Measurements from ENCODE around the gene WWC2.

The WWC2 gene

GRCh38 chr4:183098723-183099536 lies at the start of gene WWC2:
WWC2 (plus strand) TSS chr4:183099257; CDS start chr4:183099492, 235 bp downstream.
- DNase-seq (ENCODE audit: low read depth): peak; percentile 40

DNA sequence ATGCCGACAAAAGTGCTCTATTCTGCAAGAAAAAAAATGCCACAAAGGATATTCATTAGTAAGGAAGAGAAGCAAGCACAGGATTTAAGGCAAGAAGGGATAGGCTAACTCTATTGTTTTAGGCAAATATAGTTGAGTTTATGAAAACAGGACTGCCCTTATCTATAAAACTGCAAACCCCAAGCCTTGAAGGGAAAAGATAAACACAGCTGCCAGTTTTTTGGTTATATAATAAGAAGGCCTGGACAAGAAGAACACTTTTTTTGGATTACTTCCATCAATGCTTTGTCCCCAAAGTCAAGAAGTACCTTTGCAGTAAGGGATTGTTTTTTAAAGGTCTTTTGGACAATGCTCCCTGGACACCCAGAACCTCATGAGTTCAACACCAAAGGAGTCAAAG lies 45.4 kb upstream of the WWC2 start:
- DNase-seq (ENCODE audit: low read depth): no peak

- no peak for DNase-seq (ENCODE audit: low read depth)
Observed at GRCh38 chr4:183057255-183057654, 41.8 kb upstream of the WWC2 start.

DNA sequence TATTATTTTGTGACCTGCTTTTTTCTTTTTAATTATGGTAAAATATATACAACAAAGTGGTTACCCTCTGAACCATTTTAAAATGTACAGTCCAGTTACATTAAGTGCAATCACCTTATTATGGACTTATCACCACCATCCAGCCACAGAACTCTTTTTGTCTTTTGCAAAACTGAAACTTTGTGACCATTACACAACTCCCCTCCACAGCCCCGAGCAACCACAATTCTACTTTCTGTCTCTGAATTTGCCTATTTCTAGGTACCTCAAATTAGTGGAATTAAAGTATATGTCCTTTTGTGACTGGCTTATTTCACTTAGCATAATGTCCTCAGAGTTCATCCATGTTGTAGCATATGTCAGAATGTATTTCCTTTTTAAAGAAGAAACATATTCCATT lies 39.3 kb upstream of the WWC2 start:
- DNase-seq (ENCODE audit: low read depth): no peak

GRCh38 chr4:183068502-183068901 lies 30.6 kb upstream of the WWC2 start:
- DNase-seq (ENCODE audit: low read depth): no peak

DNA sequence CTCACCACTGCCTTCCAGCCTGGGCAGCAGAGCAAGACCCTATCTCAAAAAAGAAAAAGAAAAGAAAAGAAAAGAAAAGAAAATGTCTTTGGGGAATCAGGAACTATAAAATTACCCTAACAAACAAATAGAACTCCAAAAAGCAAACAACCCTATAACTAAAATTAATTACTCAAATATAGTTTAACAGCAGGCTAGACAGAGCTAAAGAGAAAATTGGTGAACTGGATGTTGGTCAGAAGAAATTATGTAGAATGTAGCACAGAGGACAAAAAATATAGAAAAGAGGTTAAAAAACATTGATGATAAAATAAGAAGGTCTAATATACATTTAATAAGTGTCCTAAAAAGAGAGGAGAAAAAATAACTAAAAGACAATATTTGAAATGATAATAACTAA lies 27.8 kb upstream of the WWC2 start:
- DNase-seq (ENCODE audit: low read depth): no peak

- no peak for DNase-seq (ENCODE audit: low read depth)
Observed at GRCh38 chr4:183072176-183072575, 26.9 kb upstream of the WWC2 start.

GRCh38 chr4:183073838-183074145 lies 25.3 kb upstream of the WWC2 start:
- DNase-seq (ENCODE audit: low read depth): no peak

DNA sequence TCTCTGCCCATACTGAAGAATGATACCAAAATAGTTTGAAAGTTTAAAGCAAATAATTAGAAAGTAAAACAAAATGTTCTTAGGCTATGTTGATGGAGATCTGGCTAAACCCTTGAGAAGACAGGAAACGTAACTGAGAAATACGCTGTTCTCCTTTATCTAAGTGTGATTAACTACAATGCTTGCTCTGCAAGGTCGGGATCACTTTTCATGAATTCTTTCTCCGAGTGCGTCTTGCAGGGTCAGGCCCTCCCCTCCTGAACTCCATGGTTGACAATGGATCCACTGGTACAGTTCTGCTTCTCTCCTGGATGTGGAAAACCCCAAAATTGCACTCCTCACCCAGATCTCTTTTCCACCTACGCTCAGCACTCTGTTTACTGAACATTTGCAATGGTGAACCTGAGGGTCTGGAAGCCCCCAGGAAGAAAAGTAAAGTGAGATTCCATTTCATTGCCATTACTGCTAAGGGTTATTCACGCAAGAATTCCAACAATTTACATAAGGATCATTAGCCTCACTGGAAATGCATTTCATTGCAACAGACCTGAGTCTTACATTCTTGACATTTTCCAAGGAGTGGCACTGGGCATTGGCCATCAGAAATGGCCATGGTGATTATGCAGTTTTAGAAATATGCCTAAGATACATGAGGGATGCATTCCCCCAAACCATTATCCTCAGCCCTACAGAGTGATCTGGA lies 24.6 kb upstream of the WWC2 start:
- peak; percentile 49 for DNase-seq (ENCODE audit: low read depth)

GRCh38 chr4:183078634-183079033 lies 20.4 kb upstream of the WWC2 start:
- no peak for DNase-seq (ENCODE audit: low read depth)

DNA sequence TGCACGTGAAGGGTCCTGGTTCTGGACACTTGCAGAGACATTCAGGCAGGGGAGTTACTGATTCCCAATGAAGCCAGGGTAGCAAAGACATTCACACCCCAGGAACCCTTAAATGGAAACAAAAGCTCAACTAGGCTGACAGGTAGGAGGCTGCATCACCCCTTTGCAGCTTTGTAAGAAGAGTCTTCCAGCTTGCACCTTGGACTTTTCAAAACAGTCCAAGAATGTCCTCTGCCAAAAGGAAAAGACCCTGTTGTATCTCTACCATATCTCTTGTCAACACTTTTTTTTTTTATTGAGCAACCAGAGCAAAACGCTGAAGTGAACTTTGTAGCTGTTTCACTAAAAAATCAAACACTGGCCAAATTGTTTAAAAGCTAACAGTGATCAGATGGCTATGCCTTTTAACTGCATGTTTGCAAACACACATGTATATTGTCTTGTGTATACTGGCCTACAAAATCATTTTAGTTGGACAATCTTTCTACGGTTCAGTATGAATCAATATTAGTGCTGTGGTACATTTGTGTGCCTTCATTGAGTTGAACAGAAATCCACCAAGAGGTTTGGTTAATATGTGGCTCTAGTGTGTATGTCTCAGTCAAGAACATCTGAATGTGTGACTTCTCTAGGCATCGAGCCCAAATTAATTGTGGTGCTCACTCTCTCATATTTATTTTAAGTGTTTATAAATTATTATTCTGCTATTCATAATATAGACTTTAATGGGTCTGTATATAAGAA lies 18.5 kb upstream of the WWC2 start:
- no peak for DNase-seq (ENCODE audit: low read depth)

DNA sequence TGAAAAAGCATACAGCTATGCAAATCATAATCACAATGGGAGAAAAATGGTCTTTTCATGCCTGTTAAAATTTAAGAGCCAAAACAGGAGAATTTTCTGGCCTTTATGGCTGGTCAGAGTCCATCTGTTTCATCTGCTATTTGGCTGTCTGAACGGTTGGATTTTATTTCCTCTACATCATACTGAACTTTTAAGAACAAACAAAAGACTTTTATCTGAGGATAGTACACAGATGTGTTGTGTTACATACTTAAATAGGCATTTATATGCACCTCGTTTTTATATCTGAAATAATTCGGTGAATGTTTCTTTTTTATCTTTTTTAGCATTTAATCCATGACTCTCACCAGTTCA lies 18.0 kb upstream of the WWC2 start:
- no peak for DNase-seq (ENCODE audit: low read depth)

GRCh38 chr4:183082053-183082452 lies 17.0 kb upstream of the WWC2 start:
- DNase-seq (ENCODE audit: low read depth): no peak

GRCh38 chr4:183094393-183095198 lies 4.5 kb upstream of the WWC2 start:
- no peak for DNase-seq (ENCODE audit: low read depth)

GRCh38 chr4:183095199-183095512 lies 3.9 kb upstream of the WWC2 start:
- no peak for DNase-seq (ENCODE audit: low read depth)

GRCh38 chr4:183096276-183096965 lies 2.6 kb upstream of the WWC2 start:
- DNase-seq (ENCODE audit: low read depth): no peak

DNA sequence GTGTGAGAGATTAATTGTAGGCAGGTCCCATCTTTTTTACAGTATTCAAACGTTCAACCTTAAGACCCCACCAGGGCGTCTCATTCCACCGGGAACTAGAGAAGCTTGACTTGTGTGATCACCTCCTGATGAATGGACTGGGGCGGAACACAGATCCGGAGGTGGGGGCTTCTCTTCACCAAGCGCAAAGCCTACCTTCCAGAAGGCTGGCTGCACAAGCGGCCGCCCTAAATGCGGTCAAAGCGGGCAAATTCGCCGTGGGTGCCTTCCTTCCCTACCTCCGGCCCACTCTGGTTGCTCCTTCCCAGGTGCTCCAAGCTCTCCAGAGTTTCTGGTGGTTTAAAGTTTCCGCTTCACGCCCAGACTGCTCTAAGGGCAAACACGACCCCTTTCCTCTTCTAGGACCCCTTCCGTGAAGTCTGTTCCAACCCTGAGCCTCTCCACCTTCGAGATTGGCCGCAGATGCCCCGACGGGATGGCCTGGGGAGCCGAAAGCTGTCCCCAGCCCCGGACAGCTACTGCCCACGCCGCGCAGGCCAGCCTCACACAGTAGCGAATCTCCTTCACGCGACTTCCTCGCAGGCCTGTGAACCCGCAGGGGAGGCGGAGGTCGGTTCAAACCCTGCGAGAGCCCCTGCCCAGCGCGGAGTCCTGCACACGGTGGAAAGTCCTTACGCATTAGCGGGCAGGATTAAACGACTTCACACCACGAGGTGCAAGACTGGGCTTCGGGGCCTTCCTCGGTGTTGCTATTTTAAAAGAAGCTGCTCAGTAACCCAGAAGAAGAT lies 1.6 kb upstream of the WWC2 start:
- no peak for DNase-seq (ENCODE audit: low read depth)

DNA sequence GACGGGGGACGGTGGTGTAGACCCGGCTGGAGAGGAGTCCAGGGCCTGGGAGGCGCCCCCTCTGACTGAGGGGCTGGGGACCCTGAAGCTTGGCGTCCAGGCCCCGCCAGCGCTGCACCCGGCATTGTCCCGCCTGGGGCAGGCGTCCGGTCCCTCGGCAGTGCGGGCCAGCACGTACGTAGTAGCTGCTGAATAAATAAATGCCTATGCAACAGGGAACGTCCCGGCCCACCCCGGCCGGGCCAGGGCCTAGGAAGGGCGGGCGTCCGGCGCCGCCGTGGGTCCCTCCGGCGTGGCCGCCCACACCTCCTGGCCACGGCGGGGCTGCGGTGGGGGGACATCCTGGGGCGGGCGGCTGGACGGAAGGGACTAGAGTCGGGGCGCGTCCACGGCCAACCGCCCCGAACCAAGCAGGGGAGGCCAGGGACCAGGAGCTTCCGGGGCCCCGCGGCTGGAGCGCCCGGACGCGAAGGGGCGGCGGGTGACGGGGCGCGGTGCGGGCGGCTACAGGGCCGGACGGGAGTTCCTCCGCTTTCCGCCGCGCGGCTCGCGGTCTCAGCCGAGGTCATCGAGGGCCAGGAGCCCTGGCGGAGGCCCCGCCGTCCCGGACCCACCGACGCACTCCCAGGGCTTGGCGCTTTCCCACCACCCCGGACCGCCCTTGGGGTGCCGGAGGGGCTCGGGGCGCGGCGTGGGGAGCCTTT lies 886 bp upstream of the WWC2 start:
- no peak for DNase-seq (ENCODE audit: low read depth)

- no peak for DNase-seq (ENCODE audit: low read depth)
Observed at GRCh38 chr4:183099537-183100297, 660 bp downstream of the WWC2 start.

- no peak for DNase-seq (ENCODE audit: low read depth)
Observed at GRCh38 chr4:183100298-183100599, 1.2 kb downstream of the WWC2 start.

Measured in HS-27A (cell line).